Glutamatergic neuron (in vitro differentiated cells): ENCODE results near the gene LRRC37A3. TPM values are rescaled to one million over a fixed set of nuclear protein-coding genes. Genes with fewer than 3 reads are reported as not detected.
"Not testable (repeated sequence)": the region's sequence is repeated elsewhere in the genome, so short reads cannot be mapped to it uniquely, and the experiment has no call there.

Experiments used
- DNase-seq: peaks from one replicate; pipeline ENCODE4 v3.0.0; 2022
- H3K27ac Mint-ChIP-seq: one replicate; pipeline ENCODE4 v1.8.0; 2020; ENCODE audit warnings: mild to moderate bottlenecking, mixed read lengths, inconsistent platforms; ENCODE audit not compliant: unreplicated experiment
- H3K27me3 Mint-ChIP-seq: one replicate; pipeline ENCODE4 v1.8.0; 2020; ENCODE audit warnings: mild to moderate bottlenecking, moderate library complexity, mixed read lengths, inconsistent platforms; ENCODE audit not compliant: unreplicated experiment
- H3K36me3 Mint-ChIP-seq: one replicate; pipeline ENCODE4 v1.8.0; 2020; ENCODE audit warnings: mild to moderate bottlenecking, mixed read lengths, inconsistent platforms; ENCODE audit not compliant: unreplicated experiment
- H3K4me1 Mint-ChIP-seq: one replicate; pipeline ENCODE4 v1.8.0; 2020; ENCODE audit warnings: mild to moderate bottlenecking, low read depth, mixed read lengths, inconsistent platforms; ENCODE audit not compliant: unreplicated experiment
- H3K4me3 Mint-ChIP-seq: one replicate; pipeline ENCODE4 v1.8.0; 2020; ENCODE audit warnings: mild to moderate bottlenecking, mixed read lengths, inconsistent platforms; ENCODE audit not compliant: unreplicated experiment
- H3K9me3 Mint-ChIP-seq: one replicate; pipeline ENCODE4 v1.8.0; 2020; ENCODE audit warnings: mild to moderate bottlenecking, moderate library complexity, mixed read lengths, inconsistent platforms; ENCODE audit not compliant: unreplicated experiment
- total RNA-seq: library from RNA; stranded (reverse); fragmentation: NEBNext Ultra II Directional; extraction: Animal tissue kit (Norgen Biotek cat#: 25700); gene quantifications from one replicate; pipeline ENCODE4 v1.2.1, GENCODE V29; 2021; ENCODE audit not compliant: unreplicated experiment
- TF ChIP-seq, protein P1 (sequence below): fragments of 200-600 bp; sonication (generic); IDR thresholded peaks from one replicate; pipeline ENCODE4 v1.5.0; 2021; ENCODE audit not compliant: partially characterized antibody, unreplicated experiment

Gene LRRC37A3
- total RNA-seq, 1 donor from 2014 or later = 31.1 TPM

DNA sequence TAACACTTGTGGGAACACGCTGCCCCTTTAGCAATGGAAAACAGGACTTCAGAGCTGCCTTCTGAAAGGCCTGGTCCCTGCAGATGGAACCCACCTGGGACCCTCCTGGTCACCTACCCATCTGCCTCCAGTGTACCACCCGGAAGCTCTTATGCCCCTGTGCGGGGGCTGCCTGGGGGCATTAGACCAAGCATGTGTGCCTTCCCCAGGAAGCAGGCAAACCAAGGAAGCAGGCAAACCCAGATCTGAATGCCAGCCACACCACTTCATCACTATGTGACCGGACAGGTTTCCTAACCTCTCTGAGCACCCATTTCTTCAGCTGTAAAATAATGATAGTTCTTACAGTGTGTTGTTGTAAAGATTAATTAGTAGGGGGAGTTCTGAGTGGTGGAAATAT lies 20.8 kb upstream of the LRRC37A3 start:
- Mint-ChIP-seq H3K4me3 (no peak overlapping the region), H3K9me3 (no peaks in the 10 kb centered on the region), H3K36me3 (no peaks in the 10 kb centered on the region), H3K27me3 (peaks cover 5% of the 10 kb centered on the region), H3K27ac (no peak overlapping the region), H3K4me1 (no peaks in the 10 kb centered on the region)
- no peak for DNase-seq
- TF ChIP-seq, protein P1, sequence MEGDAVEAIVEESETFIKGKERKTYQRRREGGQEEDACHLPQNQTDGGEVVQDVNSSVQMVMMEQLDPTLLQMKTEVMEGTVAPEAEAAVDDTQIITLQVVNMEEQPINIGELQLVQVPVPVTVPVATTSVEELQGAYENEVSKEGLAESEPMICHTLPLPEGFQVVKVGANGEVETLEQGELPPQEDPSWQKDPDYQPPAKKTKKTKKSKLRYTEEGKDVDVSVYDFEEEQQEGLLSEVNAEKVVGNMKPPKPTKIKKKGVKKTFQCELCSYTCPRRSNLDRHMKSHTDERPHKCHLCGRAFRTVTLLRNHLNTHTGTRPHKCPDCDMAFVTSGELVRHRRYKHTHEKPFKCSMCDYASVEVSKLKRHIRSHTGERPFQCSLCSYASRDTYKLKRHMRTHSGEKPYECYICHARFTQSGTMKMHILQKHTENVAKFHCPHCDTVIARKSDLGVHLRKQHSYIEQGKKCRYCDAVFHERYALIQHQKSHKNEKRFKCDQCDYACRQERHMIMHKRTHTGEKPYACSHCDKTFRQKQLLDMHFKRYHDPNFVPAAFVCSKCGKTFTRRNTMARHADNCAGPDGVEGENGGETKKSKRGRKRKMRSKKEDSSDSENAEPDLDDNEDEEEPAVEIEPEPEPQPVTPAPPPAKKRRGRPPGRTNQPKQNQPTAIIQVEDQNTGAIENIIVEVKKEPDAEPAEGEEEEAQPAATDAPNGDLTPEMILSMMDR = no peak

DNA sequence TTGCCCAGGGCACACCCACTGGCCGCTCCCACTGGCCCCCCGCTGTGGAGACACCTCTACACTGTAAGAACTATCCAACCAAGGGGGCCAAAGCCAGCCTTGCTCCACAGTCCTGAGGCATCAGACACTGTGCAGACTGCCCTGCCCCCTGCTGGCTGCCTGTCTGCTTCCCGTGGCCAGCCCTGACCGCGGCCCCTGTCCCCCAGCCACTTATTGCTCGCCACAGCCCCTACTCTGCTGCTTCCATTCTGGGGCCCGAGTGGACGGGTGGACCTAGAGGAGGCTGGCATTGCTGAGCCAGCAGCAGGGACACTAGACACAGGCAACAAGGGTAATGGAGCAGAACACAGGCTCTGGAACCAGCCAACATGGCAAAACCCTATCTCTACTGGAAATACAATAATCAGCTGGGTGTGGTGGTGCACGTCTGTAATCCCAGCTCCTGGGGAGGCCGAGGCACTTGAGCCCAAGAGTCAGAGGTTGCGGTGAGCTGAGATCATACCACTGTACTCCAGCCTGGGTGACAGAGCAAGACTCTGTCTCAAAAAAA lies 19.7 kb upstream of the LRRC37A3 start:
- Mint-ChIP-seq H3K4me3 (no peak overlapping the region), H3K36me3 (no peaks in the 10 kb centered on the region), H3K27me3 (peaks cover 5% of the 10 kb centered on the region), H3K27ac (no peak overlapping the region), H3K4me1 (no peaks in the 10 kb centered on the region), H3K9me3 (no peaks in the 10 kb centered on the region)
- peak; percentile 67 for DNase-seq
- TF ChIP-seq, protein P1 = peak; percentile 67

DNA sequence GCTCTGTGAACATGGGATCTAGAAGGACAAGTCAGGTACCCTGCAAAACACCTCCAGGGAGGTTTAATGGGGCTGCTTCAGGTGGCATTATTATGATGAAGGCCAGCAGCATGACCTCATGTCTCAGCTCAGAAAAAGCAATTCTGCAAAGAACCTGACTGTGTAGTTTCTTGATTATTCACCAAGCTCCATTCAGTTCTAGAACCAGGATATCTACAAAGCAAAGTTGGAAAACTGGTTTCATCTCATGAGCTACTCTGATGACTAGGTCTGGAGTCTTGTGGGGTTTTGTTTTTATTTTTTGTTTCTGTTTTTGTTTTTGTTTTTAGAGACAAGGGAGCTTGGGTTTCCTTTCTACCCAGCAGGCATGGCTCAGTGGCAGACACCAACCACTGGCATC lies 19.0 kb upstream of the LRRC37A3 start:
- TF ChIP-seq, protein P1 = no peak
- no peak overlapping the region for H3K4me3 Mint-ChIP-seq
- no peaks in the 10 kb centered on the region for H3K36me3 Mint-ChIP-seq
- H3K4me1 Mint-ChIP-seq = no peaks in the 10 kb centered on the region
- DNase-seq = no peak
- H3K27me3 Mint-ChIP-seq = peaks cover 5% of the 10 kb centered on the region
- H3K27ac Mint-ChIP-seq = no peak overlapping the region
- H3K9me3 Mint-ChIP-seq = no peaks in the 10 kb centered on the region

DNA sequence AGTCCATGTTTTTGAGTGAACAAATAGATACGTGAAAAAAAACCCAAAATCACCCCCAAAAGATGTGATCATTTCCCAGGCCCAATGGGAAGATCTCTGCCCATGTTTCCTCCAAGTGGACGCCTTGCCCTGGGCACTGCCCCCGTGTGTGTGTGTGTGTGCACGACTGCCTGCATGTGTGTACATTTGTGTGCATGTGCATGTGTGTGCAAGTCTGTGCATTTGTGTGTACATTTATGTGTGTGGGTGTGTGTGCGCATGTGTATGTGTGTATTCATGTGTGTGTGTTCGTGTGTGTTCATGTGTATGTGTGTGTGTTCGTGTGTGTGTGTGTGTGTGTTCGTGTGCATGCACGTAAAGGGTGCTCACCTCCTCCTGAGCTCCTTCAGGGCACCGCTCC lies 16.8 kb upstream of the LRRC37A3 start:
- TF ChIP-seq, protein P1 = no peak
- Mint-ChIP-seq H3K4me3 (no peak overlapping the region), H3K27me3 (peaks cover 5% of the 10 kb centered on the region), H3K9me3 (no peaks in the 10 kb centered on the region), H3K4me1 (no peaks in the 10 kb centered on the region), H3K36me3 (no peaks in the 10 kb centered on the region), H3K27ac (no peak overlapping the region)
- no peak for DNase-seq

DNA sequence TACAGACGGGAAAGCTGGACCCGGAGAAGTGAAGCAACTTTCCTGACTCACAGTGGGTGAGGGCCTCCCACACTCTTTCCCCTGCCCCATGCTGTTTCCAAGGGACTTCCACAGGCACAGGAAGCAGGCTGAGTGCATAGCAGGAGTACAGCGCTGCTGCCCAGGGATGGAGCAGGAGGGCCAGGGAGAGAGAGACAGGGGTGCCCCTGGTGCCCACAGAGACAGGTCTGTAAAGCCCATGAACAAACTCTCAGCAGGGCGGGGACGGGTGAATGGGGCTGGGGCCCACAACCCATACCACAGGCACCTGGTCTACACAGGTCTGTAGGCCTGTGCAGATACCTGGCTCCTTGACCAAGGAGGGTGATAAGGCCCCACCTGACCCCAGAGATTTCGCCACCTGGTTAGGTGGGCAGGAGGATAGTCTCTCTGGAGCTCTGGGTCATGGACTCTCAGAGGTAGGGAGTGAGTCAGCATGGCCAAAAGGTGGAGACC lies 15.1 kb upstream of the LRRC37A3 start:
- not testable (repeated sequence) for H3K36me3 Mint-ChIP-seq, H3K27me3 Mint-ChIP-seq, H3K9me3 Mint-ChIP-seq, H3K4me1 Mint-ChIP-seq, H3K4me3 Mint-ChIP-seq, DNase-seq, H3K27ac Mint-ChIP-seq

DNA sequence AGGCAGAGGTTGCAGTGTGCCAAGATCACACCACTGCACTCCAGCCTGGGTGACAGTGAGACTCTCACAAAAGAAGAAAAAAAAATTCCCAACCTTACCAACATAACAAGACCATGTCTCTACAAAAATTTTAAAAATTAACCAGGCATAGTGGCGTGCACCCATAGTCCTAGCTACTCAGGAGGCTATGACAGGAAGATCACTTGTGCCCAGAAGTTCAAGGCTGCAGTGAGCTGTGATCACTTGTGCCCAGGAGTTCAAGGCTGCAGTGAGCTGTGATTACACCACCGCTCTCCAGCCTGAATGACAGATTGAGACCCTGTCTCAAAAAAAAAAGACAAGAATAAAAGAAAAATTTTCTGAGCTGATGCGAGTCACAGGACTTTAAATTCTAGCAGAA lies 13.6 kb upstream of the LRRC37A3 start:
- not testable (repeated sequence) for H3K27me3 Mint-ChIP-seq, H3K4me3 Mint-ChIP-seq, H3K36me3 Mint-ChIP-seq, H3K4me1 Mint-ChIP-seq, DNase-seq, H3K27ac Mint-ChIP-seq, H3K9me3 Mint-ChIP-seq

DNA sequence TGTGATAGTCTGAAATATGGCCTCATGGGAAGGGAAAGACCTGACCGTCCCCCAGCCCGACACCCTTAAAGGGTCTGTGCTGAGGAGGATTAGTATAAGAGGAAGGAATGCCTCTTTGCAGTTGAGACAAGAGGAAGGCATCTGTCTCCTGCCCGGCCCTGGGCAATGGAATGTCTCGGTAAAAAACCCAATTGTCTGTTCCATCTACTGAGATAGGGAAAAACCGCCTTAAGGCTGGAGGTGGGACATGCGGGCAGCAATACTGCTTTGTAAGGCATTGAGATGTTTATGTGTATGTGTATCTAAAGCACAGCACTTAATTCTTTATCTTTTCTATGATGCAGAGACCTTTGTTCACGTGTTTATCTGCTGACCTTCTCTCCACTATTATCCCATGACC lies 11.1 kb upstream of the LRRC37A3 start:
- H3K4me1 Mint-ChIP-seq, H3K4me3 Mint-ChIP-seq, H3K9me3 Mint-ChIP-seq, DNase-seq, H3K27ac Mint-ChIP-seq, H3K27me3 Mint-ChIP-seq, H3K36me3 Mint-ChIP-seq: not testable (repeated sequence)

DNA sequence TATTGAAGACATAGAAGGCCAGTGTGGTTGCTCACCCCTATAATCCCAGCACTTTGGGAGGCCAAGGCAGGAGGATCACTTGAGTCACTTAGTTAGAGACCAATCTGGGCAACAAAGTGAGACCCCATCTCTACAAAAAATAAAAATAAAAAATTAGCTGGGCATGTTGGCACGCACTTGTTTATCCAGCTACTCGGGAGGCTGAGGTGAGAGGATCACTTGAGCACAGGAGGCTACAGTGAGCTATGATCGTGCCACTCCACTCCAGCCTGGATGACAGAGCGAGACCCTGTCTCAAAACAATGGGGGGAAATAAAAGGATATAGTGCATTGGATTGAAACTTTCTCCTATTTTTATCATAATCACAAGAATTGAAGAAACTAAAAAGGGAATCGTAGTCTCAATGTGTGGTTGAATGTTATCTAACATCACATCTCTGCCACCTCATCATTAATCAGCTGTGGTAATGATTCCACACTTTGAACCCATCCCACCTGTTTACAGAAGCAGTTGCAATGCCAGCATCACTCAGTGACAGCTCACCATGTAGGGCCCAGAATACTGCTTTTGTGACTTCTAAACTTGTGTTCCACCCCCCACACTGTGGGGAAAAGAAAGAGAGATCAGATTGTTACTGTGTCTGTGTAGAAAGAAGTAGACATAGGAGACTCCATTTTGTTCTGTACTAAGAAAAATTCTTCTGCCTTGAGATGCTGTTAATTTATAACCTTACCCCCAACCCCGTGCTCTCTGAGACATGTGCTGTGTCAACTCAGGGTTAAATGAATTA lies 10.3 kb upstream of the LRRC37A3 start:
- DNase-seq, H3K9me3 Mint-ChIP-seq, H3K27ac Mint-ChIP-seq, H3K4me1 Mint-ChIP-seq, H3K27me3 Mint-ChIP-seq, H3K4me3 Mint-ChIP-seq, H3K36me3 Mint-ChIP-seq: not testable (repeated sequence)
